Spleen (tissue), 11 donors: ENCODE measurements around the gene S100A3. TPM values are rescaled to one million over a fixed set of nuclear protein-coding genes. Genes with fewer than 3 reads are reported as not detected.

Experiments
- DNase-seq: peaks from one replicate; pipeline ENCODE4 v3.0.0-alpha.2; 2020
- H3K27ac ChIP-seq, 8 donors: fragments of 200-600 bp; sonication (generic) in 7 of 8; 1 replicate in 4 of 8; 2 replicates in 4 of 8; pipeline versions ENCODE4 v1.5.0 to v1.8.0; 2016 to 2021; ENCODE audit warnings: inconsistent platforms in 4 of 8, mild to moderate bottlenecking in 4 of 8, moderate library complexity in 1 of 8
- H3K27me3 ChIP-seq, 7 donors: fragments of 200-600 bp; sonication (generic) in 6 of 7; replicated peaks in 1 of 7; 1 replicate in 4 of 7; 2 replicates in 3 of 7; pipeline versions ENCODE4 v1.5.0 to v1.8.0; 2016 to 2021; ENCODE audit warnings: inconsistent platforms in 3 of 7, mild to moderate bottlenecking in 1 of 7
- H3K36me3 ChIP-seq, 6 donors: fragments of 200-600 bp; sonication (generic) in 5 of 6; 1 replicate in 4 of 6; 2 replicates in 2 of 6; pipeline versions ENCODE4 v1.5.0 to v1.8.0; 2016 to 2021; ENCODE audit warnings: inconsistent platforms in 2 of 6
- H3K4me1 ChIP-seq, 6 donors: fragments of 200-600 bp; sonication (generic) in 5 of 6; 1 replicate in 3 of 6; 2 replicates in 3 of 6; pipeline versions ENCODE4 v1.5.0 to v1.8.0; 2016 to 2021; ENCODE audit warnings: inconsistent platforms in 3 of 6
- H3K4me3 ChIP-seq, 8 donors: fragments of 200-600 bp; sonication (generic) in 7 of 8; 1 replicate in 4 of 8; 2 replicates in 4 of 8; pipeline versions ENCODE4 v1.5.0 to v1.8.0; 2016 to 2021; ENCODE audit warnings: inconsistent platforms in 4 of 8, mild to moderate bottlenecking in 4 of 8, moderate library complexity in 2 of 8
- H3K9me3 ChIP-seq, 8 donors: fragments of 200-600 bp; sonication (generic) in 7 of 8; 1 replicate in 4 of 8; 2 replicates in 4 of 8; pipeline versions ENCODE4 v1.5.0 to v1.8.0; 2016 to 2021; ENCODE audit warnings: inconsistent platforms in 4 of 8
- CTCF ChIP-seq, 11 experiments: fragments of 200-600 bp in 7 of 11; fragments of 450-650 bp in 4 of 11; sonication (generic) in 4 of 11; IDR thresholded peaks in 8 of 11; conservative IDR thresholded peaks in 3 of 11; 1 replicate in 7 of 11; 2 replicates in 4 of 11; pipeline versions ENCODE4 v1.4.0 to v1.8.0; 2016 to 2021; ENCODE audit warnings: antibody characterized with exemption in 11 of 11, inconsistent platforms in 4 of 11, mild to moderate bottlenecking in 1 of 11
- POLR2A ChIP-seq, 3 donors: fragments of 450-650 bp; IDR thresholded peaks; one replicate each; pipeline ENCODE4 v1.5.1; 2017; ENCODE audit warnings: antibody characterized with exemption in 3 of 3, mild to moderate bottlenecking in 1 of 3
- POLR2AphosphoS5 ChIP-seq, 3 donors: sonication (generic); formaldehyde crosslinking; IDR thresholded peaks; one replicate each; pipeline ENCODE4 v1.5.1; 2017; ENCODE audit warnings: antibody characterized with exemption in 3 of 3
- WGBS, 5 donors: extraction: QIAGEN DNeasy Blood & Tissue Kit in 3 of 5; methylation state at CpG; one replicate each; pipeline versions ENCODE4 v1.1.5 to v1.1.7; 2013 to 2018; 5-methylcytosine and 5-hydroxymethylcytosine counted together
- intact Hi-C: fragments of 100-400 bp; cut with DNase I; formaldehyde crosslinking; loops from one replicate; pipeline ENCODE4 v1.15.0; 2023; ENCODE audit warnings: low total_unique reads
- polyA plus RNA-seq, 3 donors: library from polyadenylated mRNA; stranded (reverse); fragments of 200-250 nt; gene quantifications; one replicate each; pipeline ENCODE4 v1.2.1, GENCODE V29; 2013
- total RNA-seq, 7 donors: library from RNA; depleted of rRNA in 3 of 7; stranded (reverse); fragments of >200 nt in 3 of 7; fragmentation: NEBNext Ultra II Directional in 4 of 7; extraction: Animal tissue kit (Norgen Biotek cat#: 25700) in 4 of 7; gene quantifications; one replicate each; pipeline versions ENCODE4 v1.1.0 to v1.2.1, GENCODE V29; 2016 to 2021
- donor health status: healthy with polysubstance abuse.
- donor health status: DM: no; HTN: no; CAD: no; lungs with moderate emphysema.
- donor health status: DM: no; HTN: no; CAD: no.
- donor health status: Bipolar disorder and iron deficiency.
- donor health status: healthy.
- donor health status: DM: no; HTN: no; CAD: no.
- donor health status: DM: yes; HTN: yes; CAD: no.

The S100A3 gene
- total and polyA plus RNA-seq, 10 donors = 0.44 to 2.6 (median 1.2) TPM; not detected in 4

GRCh38 chr1:153509036-153509435, 40.0 kb downstream of the S100A3 start:
- Histone ChIP-seq H3K4me3 (no peak overlapping the region), H3K9me3 (no peaks in the 10 kb centered on the region), H3K36me3 (no peaks in the 10 kb centered on the region), H3K27ac (no peak overlapping the region), H3K4me1 (peaks cover 0 to 21% (median 7%) of the 10 kb centered on the region in 6 donors), H3K27me3 (no peaks in the 10 kb centered on the region)
- DNase-seq = no peak
- WGBS, 5 donors = 90 to 96% (median 92%) methylated on average over 3 of the region's 3 CpGs
- intact Hi-C loops = no loop called here
- no peak for TF ChIP-seq CTCF (IDR thresholded peaks at IDR 0.05 in 8 of 11, conservative IDR thresholded peaks at IDR 0.05 in 3 of 11)
- TF ChIP-seq POLR2AphosphoS5 (IDR thresholded peaks at IDR 0.05) = no peak
- TF ChIP-seq POLR2A (IDR thresholded peaks at IDR 0.05) = no peak

- peak overlapping the region in 5 of 8 donors; percentile 44 to 63 (median 47) for H3K27ac ChIP-seq
- WGBS, 5 donors = 80 to 87% (median 87%) methylated on average over 6 to 11 of the region's 11 CpGs
- no peak for DNase-seq
Measured at GRCh38 chr1:153507926-153508583, 41.0 kb downstream of the S100A3 start.

GRCh38 chr1:153506831-153507413, 42.1 kb downstream of the S100A3 start:
- no peak for DNase-seq
- Histone ChIP-seq H3K9me3 (no peaks in the 10 kb centered on the region), H3K27ac (peak overlapping the region in 6 of 8 donors; percentile 13 to 63 (median 46))

More at GRCh38 chr1:153507926-153508583, 41.0 kb downstream of the S100A3 start:
- Histone ChIP-seq H3K27me3 (no peaks in the 10 kb centered on the region), H3K4me1 (peaks cover 0 to 17% (median 7%) of the 10 kb centered on the region in 6 donors), H3K36me3 (no peaks in the 10 kb centered on the region), H3K9me3 (no peaks in the 10 kb centered on the region), H3K4me3 (no peak overlapping the region)
- TF ChIP-seq POLR2A (IDR thresholded peaks at IDR 0.05) = no peak
- no peak for TF ChIP-seq CTCF (IDR thresholded peaks at IDR 0.05 in 8 of 11, conservative IDR thresholded peaks at IDR 0.05 in 3 of 11)
- TF ChIP-seq POLR2AphosphoS5 (IDR thresholded peaks at IDR 0.05) = no peak
- intact Hi-C loops = no loop called here

More at GRCh38 chr1:153506831-153507413, 42.1 kb downstream of the S100A3 start:
- 57 to 84% (median 72%) methylated on average over 6 to 7 of the region's 7 CpGs for WGBS, 5 donors
- Histone ChIP-seq H3K4me3 (no peak overlapping the region), H3K36me3 (no peaks in the 10 kb centered on the region), H3K4me1 (peaks cover 0 to 11% (median 7%) of the 10 kb centered on the region in 6 donors), H3K27me3 (no peaks in the 10 kb centered on the region)
- no peak for TF ChIP-seq CTCF (IDR thresholded peaks at IDR 0.05 in 8 of 11, conservative IDR thresholded peaks at IDR 0.05 in 3 of 11)
- TF ChIP-seq POLR2AphosphoS5 (IDR thresholded peaks at IDR 0.05) = peak; percentile 62 to 83 (median 75)
- TF ChIP-seq POLR2A (IDR thresholded peaks at IDR 0.05) = no peak
- intact Hi-C loops = no loop called here
